Right forelimb (tissue), 1 donor: Measurements from ENCODE around the gene GPT2.

Experiments
- DNase-seq: peaks from one replicate; pipeline ENCODE4 v3.0.0-alpha.2; 2018

Gene GPT2, protein sequence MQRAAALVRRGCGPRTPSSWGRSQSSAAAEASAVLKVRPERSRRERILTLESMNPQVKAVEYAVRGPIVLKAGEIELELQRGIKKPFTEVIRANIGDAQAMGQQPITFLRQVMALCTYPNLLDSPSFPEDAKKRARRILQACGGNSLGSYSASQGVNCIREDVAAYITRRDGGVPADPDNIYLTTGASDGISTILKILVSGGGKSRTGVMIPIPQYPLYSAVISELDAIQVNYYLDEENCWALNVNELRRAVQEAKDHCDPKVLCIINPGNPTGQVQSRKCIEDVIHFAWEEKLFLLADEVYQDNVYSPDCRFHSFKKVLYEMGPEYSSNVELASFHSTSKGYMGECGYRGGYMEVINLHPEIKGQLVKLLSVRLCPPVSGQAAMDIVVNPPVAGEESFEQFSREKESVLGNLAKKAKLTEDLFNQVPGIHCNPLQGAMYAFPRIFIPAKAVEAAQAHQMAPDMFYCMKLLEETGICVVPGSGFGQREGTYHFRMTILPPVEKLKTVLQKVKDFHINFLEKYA

GRCh38 chr16:46883690-46884512 lies at the start of gene GPT2:
Gene GPT2, plus strand, starts transcription at chr16:46884362. Its CDS starts 354 bp downstream, at chr16:46884716.
- DNase-seq = peak; percentile 97

GRCh38 chr16:46836534-46837530 lies 47.3 kb upstream of the GPT2 start:
- DNase-seq = no peak

- DNase-seq = no peak
Observed at GRCh38 chr16:46839986-46840443, 44.1 kb upstream of the GPT2 start.

- no peak for DNase-seq
Observed at GRCh38 chr16:46842192-46842895, 41.8 kb upstream of the GPT2 start.

DNA sequence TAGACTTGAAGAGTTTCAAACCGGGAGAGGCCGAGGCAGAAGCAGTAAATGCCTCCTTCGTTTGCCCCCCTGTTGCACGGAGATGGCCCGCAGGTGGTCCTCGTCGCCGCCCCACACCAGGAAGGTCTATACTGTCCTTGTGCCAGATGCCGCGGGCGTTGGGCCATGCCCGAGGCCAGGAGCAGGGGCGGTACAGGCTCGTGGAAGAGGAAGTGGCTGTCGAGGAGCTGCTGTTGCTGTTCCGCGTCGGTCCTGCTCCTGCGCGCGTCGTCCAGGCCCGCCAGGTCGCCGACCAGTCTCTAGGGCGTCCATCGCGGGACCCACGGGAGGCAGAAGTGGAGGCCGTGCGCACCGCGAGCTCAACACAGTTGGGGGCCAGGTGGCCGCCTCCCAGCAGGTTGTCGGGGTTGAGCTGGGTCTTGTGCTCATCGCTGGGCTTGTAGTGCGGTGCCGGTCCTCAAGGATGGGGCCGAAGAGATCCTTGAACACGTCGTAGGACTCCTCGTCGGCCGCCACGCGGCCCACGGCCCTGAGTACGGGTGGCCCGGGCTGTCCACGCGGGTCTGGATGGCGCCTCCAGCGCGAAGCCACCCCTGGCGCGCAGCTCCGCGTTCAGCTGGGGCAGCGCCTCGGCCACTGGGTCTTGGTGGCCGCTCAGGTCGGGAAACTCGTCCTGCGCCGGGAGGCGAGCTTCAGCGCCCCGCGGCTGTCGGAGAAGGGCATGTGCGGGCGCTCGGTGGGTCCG lies 40.1 kb upstream of the GPT2 start:
- no peak for DNase-seq

- no peak for DNase-seq
Observed at GRCh38 chr16:46844771-46845170, 39.4 kb upstream of the GPT2 start.

- no peak for DNase-seq
Observed at GRCh38 chr16:46845952-46846351, 38.2 kb upstream of the GPT2 start.

DNA sequence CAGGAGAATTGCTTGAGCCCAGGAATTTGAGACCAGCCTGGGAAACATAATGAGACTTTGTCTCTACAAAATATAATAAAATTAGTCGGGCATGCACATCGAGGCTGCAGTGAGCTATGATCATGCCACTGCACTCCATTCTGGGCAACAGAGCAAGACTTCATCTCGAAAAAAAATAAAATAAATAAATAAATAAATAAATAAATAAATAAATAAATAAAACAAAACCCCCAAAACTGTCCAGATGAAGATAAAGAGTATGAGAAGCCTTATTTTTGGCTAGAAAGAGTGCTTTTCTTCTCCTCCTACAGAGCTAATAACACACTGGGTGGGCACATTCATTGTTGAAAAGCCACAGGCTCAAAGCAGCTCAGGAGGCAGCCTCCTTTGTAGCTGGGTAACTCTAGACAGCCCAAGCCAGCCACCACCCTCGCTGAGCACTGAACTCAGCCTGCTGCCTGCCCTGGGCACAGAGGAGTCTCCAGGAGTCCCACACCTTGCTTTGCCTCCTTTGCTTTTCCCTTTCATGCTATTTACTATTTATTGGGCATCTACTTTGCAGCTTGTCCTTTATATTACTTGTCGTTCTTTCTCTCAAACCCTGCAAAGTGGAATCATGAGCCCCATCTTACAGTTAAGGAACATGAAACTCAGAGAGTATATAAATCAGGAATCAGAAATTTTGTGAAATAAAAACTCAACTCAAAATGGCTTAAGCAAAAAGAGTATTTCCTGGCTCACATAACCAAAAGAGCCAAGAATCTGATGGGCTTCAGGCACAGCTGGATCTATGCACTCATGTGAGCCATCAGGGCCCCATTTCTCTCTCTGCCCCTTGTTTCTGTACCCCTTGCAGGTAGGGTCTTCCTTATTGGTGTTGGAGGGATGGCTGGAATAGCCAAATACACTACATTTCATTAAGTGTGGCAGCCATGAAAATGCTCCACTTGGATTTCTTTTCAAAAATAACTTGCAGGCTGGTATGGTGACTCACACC lies 35.1 kb upstream of the GPT2 start:
- no peak for DNase-seq

GRCh38 chr16:46850619-46851555 lies 33.3 kb upstream of the GPT2 start:
- no peak for DNase-seq

GRCh38 chr16:46852130-46852529 lies 32.0 kb upstream of the GPT2 start:
- no peak for DNase-seq

DNA sequence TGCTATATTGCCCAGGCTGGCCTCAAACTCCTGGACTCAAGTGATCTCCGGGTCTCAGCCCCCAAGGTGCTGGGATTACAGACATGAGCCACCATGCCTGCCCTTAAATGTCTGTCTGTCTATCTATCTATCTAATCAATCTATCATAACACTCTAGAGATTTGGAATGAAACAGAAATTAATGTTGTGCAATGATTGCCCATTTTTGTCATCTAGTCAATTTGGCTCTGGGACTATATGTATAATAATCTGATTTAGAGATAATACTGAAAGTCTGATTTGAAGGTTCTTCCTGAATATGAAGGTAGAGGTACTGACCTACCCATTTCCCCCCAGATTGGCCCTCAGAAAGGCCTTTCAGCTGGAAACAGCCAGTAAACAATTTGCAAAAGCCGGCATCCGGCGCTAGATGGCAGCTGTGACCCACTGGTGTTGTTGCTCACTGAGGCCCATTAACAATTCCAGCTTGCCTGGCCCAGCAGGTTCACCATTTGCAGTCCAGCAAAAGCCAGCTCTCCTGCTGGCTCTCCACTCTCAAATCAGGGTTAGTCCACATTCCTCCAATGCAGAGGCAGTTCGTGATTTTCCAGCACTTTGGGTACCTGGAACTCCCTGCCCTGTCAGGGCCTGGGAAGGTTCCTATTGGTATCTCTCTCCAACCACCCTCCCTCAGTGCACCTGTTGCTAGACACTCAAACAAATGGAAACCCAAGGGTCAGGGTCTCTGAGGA lies 30.3 kb upstream of the GPT2 start:
- peak; percentile 88 for DNase-seq

GRCh38 chr16:46854846-46855245 lies 29.3 kb upstream of the GPT2 start:
- no peak for DNase-seq

- no peak for DNase-seq
Observed at GRCh38 chr16:46855389-46855788, 28.8 kb upstream of the GPT2 start.

- peak; percentile 50 for DNase-seq
Observed at GRCh38 chr16:46857368-46857945, 26.7 kb upstream of the GPT2 start.

DNA sequence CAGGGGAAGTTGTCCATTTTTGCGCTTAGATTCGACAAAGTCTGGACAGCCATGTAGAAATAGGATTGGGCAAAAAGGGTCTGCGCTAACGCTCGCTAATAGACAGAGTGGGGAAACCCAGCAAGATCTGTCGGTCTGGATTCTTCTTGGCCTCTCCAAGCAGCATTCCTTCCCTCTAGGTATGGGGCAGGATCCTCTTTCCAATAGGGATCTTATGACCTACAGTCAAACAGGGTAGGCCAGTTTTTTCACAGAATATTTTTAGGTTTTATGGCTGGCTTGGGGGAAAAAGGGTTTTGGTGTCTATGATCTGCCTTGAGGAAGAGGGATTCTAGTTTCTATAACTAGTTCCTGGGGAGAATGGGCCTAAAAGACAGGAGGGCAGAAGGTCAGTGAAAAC lies 26.0 kb upstream of the GPT2 start:
- no peak for DNase-seq

DNA sequence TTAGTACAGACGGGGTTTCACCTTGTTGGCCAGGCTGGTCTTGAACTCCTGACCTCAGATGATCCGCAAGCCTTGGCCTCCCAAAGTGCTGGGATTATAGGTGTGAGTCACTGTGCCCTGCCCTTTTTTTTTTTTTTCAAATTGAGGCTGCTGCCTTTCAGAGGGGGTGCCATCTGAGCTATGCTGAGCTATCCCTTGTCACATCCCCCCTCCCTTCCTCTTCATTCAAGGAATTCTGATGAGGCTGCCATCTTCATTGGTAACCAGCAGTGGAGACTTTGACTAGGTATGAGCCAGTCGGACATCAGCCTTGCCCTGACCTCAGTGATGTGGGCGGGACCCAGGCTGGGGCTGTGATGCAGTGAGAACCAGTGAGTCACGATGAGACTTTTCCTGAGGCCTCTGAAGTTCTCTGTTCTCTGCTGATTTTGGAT lies 24.4 kb upstream of the GPT2 start:
- DNase-seq = no peak
